Sigmoid colon (tissue), 7 donors: ENCODE data around the gene MYL10. TPM values are rescaled to one million over a fixed set of nuclear protein-coding genes. Genes with fewer than 3 reads are reported as not detected.

Source experiments
- DNase-seq: peaks from one replicate; pipeline ENCODE4 v3.0.0-alpha.2; 2019
- H3K27ac ChIP-seq, 4 donors: fragments of 200-600 bp; sonication (generic); one replicate each; pipeline ENCODE4 v1.5.1; 2016 to 2019; ENCODE audit warnings: mild to moderate bottlenecking in 1 of 4
- H3K27me3 ChIP-seq, 3 donors: fragments of 200-600 bp; sonication (generic); one replicate each; pipeline ENCODE4 v1.5.1; 2019; ENCODE audit warnings: mild to moderate bottlenecking in 1 of 3
- H3K36me3 ChIP-seq, 4 donors: fragments of 200-600 bp; sonication (generic); one replicate each; pipeline ENCODE4 v1.5.1; 2016 to 2019
- H3K4me1 ChIP-seq, 4 donors: fragments of 200-600 bp; sonication (generic); one replicate each; pipeline ENCODE4 v1.5.1; 2017 to 2019
- H3K4me3 ChIP-seq, 4 donors: fragments of 200-600 bp; sonication (generic); one replicate each; pipeline ENCODE4 v1.5.1; 2017 to 2019; ENCODE audit warnings: mild to moderate bottlenecking in 2 of 4, moderate library complexity in 1 of 4
- H3K9me3 ChIP-seq, 4 donors: fragments of 200-600 bp in 3 of 4; sonication (generic) in 3 of 4; one replicate each; pipeline versions ENCODE4 v1.5.1 to v1.6.1; 2013 to 2019
- EP300 ChIP-seq, 4 donors: sonication (generic); formaldehyde crosslinking; IDR thresholded peaks; one replicate each; pipeline ENCODE4 v1.6.1; 2017; ENCODE audit warnings: antibody characterized with exemption in 4 of 4
- POLR2A ChIP-seq, 2 donors: fragments of 450-650 bp; IDR thresholded peaks; one replicate each; pipeline ENCODE4 v1.6.1; 2016; ENCODE audit warnings: antibody characterized with exemption in 2 of 2, mild to moderate bottlenecking in 2 of 2, moderate library complexity in 2 of 2
- POLR2AphosphoS5 ChIP-seq, 4 donors: sonication (generic); formaldehyde crosslinking; IDR thresholded peaks; one replicate each; pipeline ENCODE4 v1.6.1; 2017; ENCODE audit warnings: antibody characterized with exemption in 4 of 4
- WGBS, 2 donors: extraction: QIAGEN DNeasy Blood & Tissue Kit; methylation state at CpG; one replicate each; pipeline ENCODE4 v1.1.7; 2013; 5-methylcytosine and 5-hydroxymethylcytosine counted together
- intact Hi-C: fragments of 100-400 bp; cut with DNase I; formaldehyde crosslinking; loops from one replicate; pipeline ENCODE4 v1.15.1; 2023
- polyA plus RNA-seq, 3 donors: library from polyadenylated mRNA; stranded (reverse); fragments of 200-250 nt; gene quantifications; one replicate each; pipeline ENCODE4 v1.2.3, GENCODE V29; 2013
- total RNA-seq, 4 donors: library from RNA; depleted of rRNA; stranded (reverse); fragments of >200 nt; gene quantifications; one replicate each; pipeline ENCODE4 v1.1.0, GENCODE V29; 2016
- TF ChIP-seq, protein P1 (sequence below), 4 experiments: fragments of 450-650 bp in 3 of 4; fragments of 200-600 bp in 1 of 4; IDR thresholded peaks; one replicate each; pipeline ENCODE4 v1.5.1; 2016 to 2019; ENCODE audit warnings: antibody characterized with exemption in 4 of 4, mild to moderate bottlenecking in 3 of 4, moderate library complexity in 2 of 4
- donor health status: healthy with polysubstance abuse.
- donor health status: Bipolar disorder and iron deficiency.
- donor health status: healthy.

Gene MYL10
- not detected for total RNA-seq
- polyA plus RNA-seq: not detected

DNA sequence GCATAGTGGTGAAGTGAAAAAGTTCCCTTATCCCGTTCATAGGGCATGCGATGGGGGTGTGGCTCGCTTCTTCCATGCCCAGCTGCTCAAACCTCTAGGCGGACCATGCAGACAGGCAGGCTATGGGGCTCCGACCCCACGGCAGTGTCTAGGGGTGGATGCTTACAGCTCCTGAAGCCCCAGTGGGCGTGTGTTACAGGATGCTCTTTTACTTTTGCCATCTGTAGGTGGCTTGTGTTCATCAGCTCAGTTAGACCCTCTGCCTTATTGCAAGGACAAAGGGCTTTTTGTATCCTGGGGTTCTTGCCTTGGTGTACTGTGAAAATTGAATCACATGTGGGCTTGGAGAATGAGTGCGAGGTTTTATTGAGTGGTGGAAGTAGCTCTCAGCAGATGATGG lies at the start of gene MYL10:
TSS of gene MYL10 (minus strand) at position 126 of the 400 bp plus-strand sequence. CDS start 178 bp downstream, outside the sequence.
- Histone ChIP-seq H3K27me3 (peaks cover 0 to 31% (median 0%) of the 10 kb centered on the region in 3 donors), H3K9me3 (no peaks in the 10 kb centered on the region), H3K4me1 (peaks cover 0 to 9% (median 4%) of the 10 kb centered on the region in 4 donors), H3K4me3 (no peak within 1 kb of the TSS), H3K27ac (no peak within 1 kb of the TSS), H3K36me3 (no peaks in the 10 kb centered on the region)
- no peak for TF ChIP-seq EP300 (IDR thresholded peaks at IDR 0.05)
- 85 to 91% methylated on average over 8 of the region's 8 CpGs for WGBS, 2 donors
- no peak for DNase-seq
- intact Hi-C loops: no loop called here

DNA sequence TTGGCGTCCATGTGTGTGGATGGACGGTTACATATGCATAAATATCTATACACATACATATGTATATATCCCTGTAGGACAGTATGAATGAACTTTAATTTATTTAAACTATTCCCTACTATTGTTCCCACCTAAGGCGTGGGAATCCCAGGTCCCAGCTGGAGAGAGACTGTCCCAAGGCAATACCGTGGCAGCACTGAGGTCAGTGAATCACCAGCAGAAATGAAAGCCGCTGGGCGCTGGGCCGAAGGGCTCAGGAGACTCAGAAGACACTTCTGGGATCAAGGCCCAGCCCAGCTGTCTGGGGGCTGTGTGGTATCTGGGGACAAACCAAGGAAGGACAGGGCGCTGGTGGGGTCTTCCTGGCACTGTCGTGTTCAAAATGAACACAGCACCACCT lies 49.6 kb upstream of the MYL10 start:
- Histone ChIP-seq H3K4me3 (no peak overlapping the region), H3K4me1 (peaks cover 0 to 11% (median 8%) of the 10 kb centered on the region in 4 donors), H3K27ac (no peak overlapping the region), H3K36me3 (no peaks in the 10 kb centered on the region), H3K27me3 (no peaks in the 10 kb centered on the region), H3K9me3 (no peaks in the 10 kb centered on the region)
- TF ChIP-seq, protein P1, sequence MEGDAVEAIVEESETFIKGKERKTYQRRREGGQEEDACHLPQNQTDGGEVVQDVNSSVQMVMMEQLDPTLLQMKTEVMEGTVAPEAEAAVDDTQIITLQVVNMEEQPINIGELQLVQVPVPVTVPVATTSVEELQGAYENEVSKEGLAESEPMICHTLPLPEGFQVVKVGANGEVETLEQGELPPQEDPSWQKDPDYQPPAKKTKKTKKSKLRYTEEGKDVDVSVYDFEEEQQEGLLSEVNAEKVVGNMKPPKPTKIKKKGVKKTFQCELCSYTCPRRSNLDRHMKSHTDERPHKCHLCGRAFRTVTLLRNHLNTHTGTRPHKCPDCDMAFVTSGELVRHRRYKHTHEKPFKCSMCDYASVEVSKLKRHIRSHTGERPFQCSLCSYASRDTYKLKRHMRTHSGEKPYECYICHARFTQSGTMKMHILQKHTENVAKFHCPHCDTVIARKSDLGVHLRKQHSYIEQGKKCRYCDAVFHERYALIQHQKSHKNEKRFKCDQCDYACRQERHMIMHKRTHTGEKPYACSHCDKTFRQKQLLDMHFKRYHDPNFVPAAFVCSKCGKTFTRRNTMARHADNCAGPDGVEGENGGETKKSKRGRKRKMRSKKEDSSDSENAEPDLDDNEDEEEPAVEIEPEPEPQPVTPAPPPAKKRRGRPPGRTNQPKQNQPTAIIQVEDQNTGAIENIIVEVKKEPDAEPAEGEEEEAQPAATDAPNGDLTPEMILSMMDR (IDR thresholded peaks at IDR 0.05): no peak
- TF ChIP-seq POLR2AphosphoS5 (IDR thresholded peaks at IDR 0.05) (no peak), POLR2A (IDR thresholded peaks at IDR 0.05) (no peak), EP300 (IDR thresholded peaks at IDR 0.05) (no peak)
- DNase-seq: no peak
- intact Hi-C loops: no loop called here
- WGBS, 2 donors: 81 to 90% methylated on average over 9 of the region's 9 CpGs

DNA sequence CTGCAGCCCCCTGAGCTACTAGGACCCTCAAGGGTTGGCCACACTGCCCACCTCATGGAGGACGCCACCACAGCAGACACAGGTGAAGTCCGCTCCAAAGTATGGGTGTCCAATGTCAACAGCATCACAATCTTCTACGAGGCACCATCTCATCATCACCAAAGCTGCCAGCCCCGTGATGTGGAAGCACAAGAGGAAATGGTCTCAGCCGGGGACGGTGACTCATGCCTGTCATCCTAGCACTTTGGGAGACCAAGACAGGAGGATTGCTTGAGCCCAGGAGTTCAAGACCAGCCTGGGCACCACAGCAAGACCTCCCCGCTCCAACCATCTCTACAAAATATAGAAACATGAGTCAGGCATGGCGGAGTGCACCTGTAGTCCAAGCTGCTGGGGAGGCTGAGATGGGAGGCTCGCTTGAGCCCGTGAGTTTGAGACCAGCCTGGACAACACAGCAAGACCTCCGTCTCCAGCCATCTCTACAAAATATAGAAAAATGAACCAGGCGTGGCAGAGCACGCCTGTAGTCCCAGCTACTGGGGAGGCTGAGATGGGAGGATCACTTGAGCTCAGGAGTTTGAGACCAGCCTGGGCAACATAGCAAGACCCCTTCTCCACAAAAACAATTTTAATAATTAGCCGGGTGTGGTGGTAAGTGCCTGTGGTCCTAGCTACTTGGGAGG lies 48.8 kb upstream of the MYL10 start:
- no peak for TF ChIP-seq POLR2AphosphoS5 (IDR thresholded peaks at IDR 0.05)
- TF ChIP-seq EP300 (IDR thresholded peaks at IDR 0.05): no peak
- TF ChIP-seq POLR2A (IDR thresholded peaks at IDR 0.05): no peak
- TF ChIP-seq, protein P1 (IDR thresholded peaks at IDR 0.05): no peak

DNA sequence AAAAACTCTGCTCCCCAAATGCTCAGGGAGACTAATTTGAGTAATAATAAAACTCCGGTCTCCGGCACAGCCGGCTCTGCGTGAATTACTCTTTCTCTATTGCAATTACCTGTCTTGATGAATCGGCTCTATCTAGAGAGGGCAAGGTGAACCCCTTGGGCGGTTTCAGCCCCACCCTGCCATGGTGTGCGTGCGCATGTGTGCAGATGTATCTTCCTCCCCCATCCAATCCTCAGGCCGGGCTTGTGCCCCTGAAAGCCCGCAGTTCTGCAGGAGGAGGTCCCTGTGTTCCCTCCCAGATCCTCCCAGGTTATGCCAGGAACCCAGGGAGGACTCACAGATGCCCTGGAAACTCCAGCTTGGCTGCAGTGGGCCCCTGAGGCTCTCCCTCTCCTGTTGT lies 48.3 kb upstream of the MYL10 start:
- Histone ChIP-seq H3K27ac (no peak overlapping the region), H3K36me3 (no peaks in the 10 kb centered on the region), H3K9me3 (no peaks in the 10 kb centered on the region), H3K4me1 (peaks cover 0 to 11% (median 8%) of the 10 kb centered on the region in 4 donors), H3K27me3 (no peaks in the 10 kb centered on the region), H3K4me3 (no peak overlapping the region)
- no peak for DNase-seq
- 18 to 66% methylated on average over 10 of the region's 10 CpGs for WGBS, 2 donors
- no peak for TF ChIP-seq EP300 (IDR thresholded peaks at IDR 0.05)
- TF ChIP-seq, protein P1 (IDR thresholded peaks at IDR 0.05): no peak
- intact Hi-C loops: no loop called here

More for the DNA sequence above, 48.8 kb upstream of the MYL10 start:
- H3K4me1 ChIP-seq: peaks cover 0 to 11% (median 8%) of the 10 kb centered on the region in 4 donors
- no peak for DNase-seq
- H3K9me3 ChIP-seq: no peaks in the 10 kb centered on the region
- H3K36me3 ChIP-seq: no peaks in the 10 kb centered on the region
- no peak overlapping the region for H3K4me3 ChIP-seq
- 78 to 83% methylated on average over 14 of the region's 14 CpGs for WGBS, 2 donors
- no peaks in the 10 kb centered on the region for H3K27me3 ChIP-seq
- H3K27ac ChIP-seq: no peak overlapping the region
- intact Hi-C loops: no loop called here

DNA sequence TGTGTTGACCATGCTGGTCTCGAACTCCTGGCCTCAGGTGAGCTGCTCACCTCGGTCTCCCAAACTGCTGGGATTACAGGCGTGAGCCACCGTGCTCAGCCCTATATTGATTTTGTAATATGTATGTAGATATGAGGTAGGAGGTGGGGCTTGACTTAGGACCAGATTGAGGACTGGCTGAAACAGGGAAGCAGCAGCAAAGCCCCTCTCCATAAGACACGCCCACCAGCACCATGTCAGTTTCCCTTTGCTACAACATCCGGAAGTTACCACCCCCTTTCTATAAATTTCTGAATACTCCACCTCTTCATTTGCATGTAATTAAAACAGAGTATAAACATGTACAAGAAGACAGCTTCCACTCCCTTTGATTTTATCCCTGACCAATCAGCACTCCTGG lies 47.9 kb upstream of the MYL10 start:
- no peak for TF ChIP-seq POLR2AphosphoS5 (IDR thresholded peaks at IDR 0.05)
- TF ChIP-seq POLR2A (IDR thresholded peaks at IDR 0.05): no peak
- no peak overlapping the region for H3K27ac ChIP-seq
- intact Hi-C loops: no loop called here
- DNase-seq: no peak
- 38 to 74% methylated on average over 6 of the region's 6 CpGs for WGBS, 2 donors
- no peaks in the 10 kb centered on the region for H3K27me3 ChIP-seq
- no peaks in the 10 kb centered on the region for H3K36me3 ChIP-seq
- peaks cover 0 to 11% (median 8%) of the 10 kb centered on the region in 4 donors for H3K4me1 ChIP-seq
- H3K4me3 ChIP-seq: no peak overlapping the region
- no peaks in the 10 kb centered on the region for H3K9me3 ChIP-seq
